OCI-LY1 (cell line): ENCODE data around the gene RPH3AL.

ENCODE experiments used
- H2AFZ ChIP-seq: fragments of 200-600 bp; sonication (generic), shearing (Covaris generic); 2 replicates; pipeline ENCODE4 v1.6.0; 2014; ENCODE audit warnings: antibody characterized with exemption, mild to moderate bottlenecking, low read length
- H3F3A ChIP-seq: fragments of 200-600 bp; sonication (generic), shearing (Covaris generic); 2 replicates; pipeline ENCODE4 v1.6.0; 2014; ENCODE audit warnings: mild to moderate bottlenecking, antibody characterized with exemption, low read length, moderate library complexity; ENCODE audit not compliant: insufficient read depth
- H3K27ac ChIP-seq: fragments of 200-600 bp; sonication (generic); 2 replicates; pipeline ENCODE4 v1.5.1; 2014; ENCODE audit warnings: low read length, mixed run types, mild to moderate bottlenecking, low read depth; ENCODE audit not compliant: poor library complexity, severe bottlenecking
- H3K27me3 ChIP-seq: fragments of 200-600 bp; sonication (generic); 2 replicates; pipeline ENCODE4 v1.6.0; 2014; ENCODE audit warnings: antibody characterized with exemption, mild to moderate bottlenecking, low read length, moderate library complexity; ENCODE audit not compliant: insufficient read depth
- H3K36me3 ChIP-seq: fragments of 200-600 bp; sonication (generic); 2 replicates; pipeline ENCODE4 v1.6.1; 2014; ENCODE audit warnings: mild to moderate bottlenecking, antibody characterized with exemption, low read length, moderate library complexity, mixed read lengths; ENCODE audit not compliant: insufficient read depth
- H3K4me1 ChIP-seq: fragments of 200-600 bp; sonication (generic); 2 replicates; pipeline ENCODE4 v1.5.1; 2014; ENCODE audit warnings: mild to moderate bottlenecking, low read length, moderate library complexity; ENCODE audit not compliant: insufficient read depth, severe bottlenecking
- H3K4me2 ChIP-seq: fragments of 200-600 bp; sonication (generic), shearing (Covaris generic); 2 replicates; pipeline ENCODE4 v1.6.1; 2014; ENCODE audit warnings: low read length
- H3K4me3 ChIP-seq: fragments of 200-600 bp; sonication (generic); 2 replicates; pipeline ENCODE4 v1.5.1; 2014; ENCODE audit warnings: low read length, low read depth, mild to moderate bottlenecking, mixed read lengths; ENCODE audit not compliant: poor library complexity, severe bottlenecking
- H3K79me2 ChIP-seq: fragments of 200-600 bp; shearing (Covaris generic); 2 replicates; pipeline ENCODE4 v1.6.1; 2016; ENCODE audit warnings: mixed run types, low read length, mixed read lengths; ENCODE audit not compliant: insufficient read depth
- H3K9ac ChIP-seq: fragments of 200-600 bp; sonication (generic), shearing (Covaris generic); 2 replicates; pipeline ENCODE4 v1.6.1; 2014; ENCODE audit warnings: mild to moderate bottlenecking, low read length, mixed read lengths
- H3K9me2 ChIP-seq: fragments of 200-600 bp; sonication (generic), shearing (Covaris generic); 2 replicates; pipeline ENCODE4 v1.6.1; 2014; ENCODE audit warnings: low read depth, mild to moderate bottlenecking, low read length, mixed read lengths
- H3K9me3 ChIP-seq: fragments of 200-600 bp; shearing (Covaris generic); 2 replicates; pipeline ENCODE4 v1.6.1; 2014; ENCODE audit warnings: low read length, mixed read lengths
- H4K20me1 ChIP-seq: fragments of 200-600 bp; sonication (generic), shearing (Covaris generic); 2 replicates; pipeline ENCODE4 v1.6.0; 2016; ENCODE audit warnings: mild to moderate bottlenecking, low read length; ENCODE audit not compliant: insufficient read depth
- CTCF ChIP-seq: fragments of 200-600 bp; sonication (generic), shearing (Covaris generic); IDR thresholded peaks from 2 replicates; pipeline ENCODE4 v1.5.1; 2017; ENCODE audit warnings: mild to moderate bottlenecking, antibody characterized with exemption, low read length, moderate library complexity, mixed read lengths
- EZH2 ChIP-seq: fragments of 200-600 bp; sonication (generic), shearing (Covaris generic); IDR thresholded peaks from 2 replicates; pipeline ENCODE4 v1.8.0; 2017; ENCODE audit warnings: borderline replicate concordance, mixed run types, mild to moderate bottlenecking, antibody characterized with exemption, low read length, moderate library complexity, mixed read lengths

The RPH3AL gene

GRCh38 chr17:330993-331701, 21.5 kb downstream of the RPH3AL start:
- H3K79me2 ChIP-seq: no peaks in the 10 kb centered on the region
- no peaks in the 10 kb centered on the region for H3K9me2 ChIP-seq
- no peak overlapping the region for H3K4me3 ChIP-seq
- no peak overlapping the region for H3K4me2 ChIP-seq
- no peaks in the 10 kb centered on the region for H3K36me3 ChIP-seq
- H3K9me3 ChIP-seq: no peaks in the 10 kb centered on the region
- no peak overlapping the region for H3K27ac ChIP-seq
- no peaks in the 10 kb centered on the region for H4K20me1 ChIP-seq
- 0 out of 2 replicates have a peak, but pooled peaks cover 8% of the 10 kb centered on the region for H3K27me3 ChIP-seq
- no peaks in the 10 kb centered on the region for H3K4me1 ChIP-seq
- no peak overlapping the region for H2AFZ ChIP-seq
- no peak for TF ChIP-seq CTCF
- no peaks in the 10 kb centered on the region for H3F3A ChIP-seq
- no peak overlapping the region for H3K9ac ChIP-seq

GRCh38 chr17:329784-330420, 22.7 kb downstream of the RPH3AL start:
- no peak for TF ChIP-seq CTCF
- TF ChIP-seq EZH2: no peak
- no peak overlapping the region for H2AFZ ChIP-seq
- no peaks in the 10 kb centered on the region for H3K9me3 ChIP-seq
- H3K27ac ChIP-seq: no peak overlapping the region
- H4K20me1 ChIP-seq: no peaks in the 10 kb centered on the region
- 0 out of 2 replicates have a peak, but pooled peaks cover 8% of the 10 kb centered on the region for H3K27me3 ChIP-seq
- no peak overlapping the region for H3K4me2 ChIP-seq
- no peaks in the 10 kb centered on the region for H3F3A ChIP-seq
- no peaks in the 10 kb centered on the region for H3K4me1 ChIP-seq
- no peaks in the 10 kb centered on the region for H3K79me2 ChIP-seq
- no peak overlapping the region for H3K4me3 ChIP-seq
- H3K36me3 ChIP-seq: no peaks in the 10 kb centered on the region
- no peaks in the 10 kb centered on the region for H3K9me2 ChIP-seq
- no peak overlapping the region for H3K9ac ChIP-seq

GRCh38 chr17:327971-328370, 24.6 kb downstream of the RPH3AL start:
- Histone ChIP-seq H3F3A (no peaks in the 10 kb centered on the region), H3K4me3 (no peak overlapping the region)
- no peak for TF ChIP-seq EZH2
- TF ChIP-seq CTCF: no peak

More at GRCh38 chr17:327971-328370, 24.6 kb downstream of the RPH3AL start:
- no peak overlapping the region for H3K27ac ChIP-seq
- H3K79me2 ChIP-seq: no peaks in the 10 kb centered on the region
- H3K36me3 ChIP-seq: no peaks in the 10 kb centered on the region
- no peak overlapping the region for H3K9ac ChIP-seq
- no peak overlapping the region for H3K4me2 ChIP-seq
- no peaks in the 10 kb centered on the region for H4K20me1 ChIP-seq
- no peak overlapping the region for H2AFZ ChIP-seq
- H3K9me3 ChIP-seq: no peaks in the 10 kb centered on the region
- H3K9me2 ChIP-seq: no peaks in the 10 kb centered on the region
- H3K27me3 ChIP-seq: 0 out of 2 replicates have a peak, but pooled peaks cover 8% of the 10 kb centered on the region
- H3K4me1 ChIP-seq: no peaks in the 10 kb centered on the region
